Fibroblast of the conjunctiva (primary cell): ENCODE measurements around the gene LILRA2.
"Not testable (repeated sequence)": the region's sequence is repeated elsewhere in the genome, so short reads cannot be mapped to it uniquely, and the experiment has no call there.

ENCODE experiments used
- DNase-seq: peaks from one replicate; pipeline ENCODE4 v3.0.0-alpha.2; 2010; ENCODE audit warnings: low read depth

Gene LILRA2

GRCh38 chr19:54609356-54609791, 35.8 kb downstream of the LILRA2 start:
- DNase-seq: no peak

GRCh38 chr19:54612428-54612827, 38.8 kb downstream of the LILRA2 start:
- no peak for DNase-seq

GRCh38 chr19:54614726-54615125, 41.1 kb downstream of the LILRA2 start:
- DNase-seq: no peak

GRCh38 chr19:54616057-54616456, 42.5 kb downstream of the LILRA2 start:
- no peak for DNase-seq

- DNase-seq: no peak
Measured at GRCh38 chr19:54616821-54617560, 43.4 kb downstream of the LILRA2 start.

GRCh38 chr19:54620464-54620863, 46.9 kb downstream of the LILRA2 start:
- DNase-seq: no peak

DNA sequence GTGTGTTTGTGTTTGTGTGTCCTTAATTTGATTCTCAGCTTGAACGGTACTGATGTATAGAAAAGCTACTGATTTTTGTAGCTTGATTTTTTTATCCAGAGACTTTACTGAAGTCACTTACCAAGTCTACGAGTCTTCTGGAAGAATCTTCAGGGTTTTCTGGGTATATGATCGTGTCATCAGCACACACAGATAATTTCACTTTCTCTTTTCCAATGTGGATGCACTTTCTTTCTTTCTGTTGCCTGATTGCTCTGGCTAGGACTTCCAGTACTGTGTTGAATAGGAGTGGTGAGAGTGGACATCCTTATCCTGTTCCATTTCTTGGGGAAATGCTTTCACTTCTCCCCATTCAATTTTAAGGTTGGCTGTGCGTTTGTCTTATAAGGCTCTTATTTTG, 48.8 kb downstream of the LILRA2 start:
- DNase-seq: no peak

GRCh38 chr19:54624234-54624633, 50.6 kb downstream of the LILRA2 start:
- not testable (repeated sequence) for DNase-seq

DNA sequence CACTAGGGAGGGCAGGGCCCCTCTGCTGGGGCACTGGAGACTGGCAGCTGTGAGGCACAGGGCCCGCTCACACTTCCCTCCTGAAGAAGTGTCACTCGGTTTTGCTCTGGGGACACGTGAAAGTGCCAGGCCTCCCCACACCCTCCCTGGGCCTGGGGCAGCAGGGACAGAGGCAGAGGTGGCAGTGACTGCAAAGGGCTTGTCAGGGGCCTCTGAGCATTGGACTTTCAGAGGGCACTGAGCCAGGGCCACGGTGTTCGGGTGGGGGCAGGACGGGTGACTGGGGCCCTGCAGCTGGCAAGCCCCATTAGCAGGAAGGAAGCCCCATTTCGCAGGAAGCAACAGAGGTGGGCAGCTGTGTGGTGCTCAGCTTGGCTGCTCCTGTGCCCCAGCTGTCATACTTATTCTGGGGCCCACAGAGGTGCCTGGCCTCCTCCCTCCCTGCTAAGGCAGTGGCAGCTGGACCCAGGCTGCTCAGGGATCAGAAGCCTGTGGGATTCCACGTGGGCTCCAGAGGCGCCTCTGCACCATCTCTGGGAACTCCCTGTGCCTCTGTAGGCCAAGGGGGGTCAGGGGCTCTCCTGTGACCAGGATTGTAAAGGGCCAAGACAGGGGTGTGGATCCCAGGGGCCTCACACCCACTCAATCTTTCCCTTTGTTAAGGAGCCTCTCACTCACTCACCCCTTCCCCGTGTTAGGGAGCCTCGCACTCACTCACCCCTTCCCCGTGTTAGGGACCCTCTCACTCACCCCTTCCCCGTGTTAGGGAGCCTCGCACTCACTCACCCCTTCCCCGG, 51.5 kb downstream of the LILRA2 start:
- not testable (repeated sequence) for DNase-seq

GRCh38 chr19:54626757-54627156, 53.2 kb downstream of the LILRA2 start:
- no peak for DNase-seq

GRCh38 chr19:54627912-54628311, 54.3 kb downstream of the LILRA2 start:
- DNase-seq: not testable (repeated sequence)

DNA sequence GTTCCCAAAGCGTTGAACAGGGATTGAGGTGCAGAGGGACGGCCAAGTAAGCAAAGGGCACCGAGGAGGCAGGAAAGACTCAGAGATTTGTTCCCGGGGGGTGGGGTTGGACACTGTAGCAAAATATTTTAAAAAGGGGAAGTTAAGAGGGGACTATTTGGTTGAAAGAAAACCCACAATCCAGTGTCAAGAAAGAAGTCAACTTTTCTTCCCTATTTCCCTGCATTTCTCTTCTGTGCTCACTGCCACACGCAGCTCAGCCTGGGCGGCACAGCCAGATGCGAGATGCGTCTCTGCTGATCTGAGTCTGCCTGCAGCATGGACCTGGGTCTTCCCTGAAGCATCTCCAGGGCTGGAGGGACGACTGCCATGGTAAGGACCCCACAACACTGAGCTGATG, 56.7 kb downstream of the LILRA2 start, which contains the start of gene LILRB1:
LILRB1 (plus strand) TSS at position 223 of the 400 bp plus-strand sequence. CDS start 590 bp downstream, outside the sequence.
- not testable (repeated sequence) for DNase-seq

DNA sequence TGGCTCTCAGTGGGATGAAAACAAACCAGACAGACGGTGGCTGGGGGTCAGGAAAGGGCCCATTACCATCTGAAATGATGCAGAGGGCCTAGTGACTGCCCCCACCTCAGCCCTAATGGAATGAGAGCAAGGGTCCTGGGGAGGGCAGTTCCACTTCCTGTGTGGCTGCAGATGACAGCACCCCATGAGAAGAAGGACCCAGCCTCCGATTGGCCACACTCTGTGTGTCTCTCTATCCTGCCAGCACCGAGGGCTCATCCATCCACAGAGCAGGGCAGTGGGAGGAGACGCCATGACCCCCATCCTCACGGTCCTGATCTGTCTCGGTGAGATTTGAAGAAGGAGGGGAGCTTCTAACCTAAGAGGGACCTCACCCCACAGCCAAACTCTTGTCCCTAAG, 57.2 kb downstream of the LILRA2 start:
- no peak for DNase-seq

DNA sequence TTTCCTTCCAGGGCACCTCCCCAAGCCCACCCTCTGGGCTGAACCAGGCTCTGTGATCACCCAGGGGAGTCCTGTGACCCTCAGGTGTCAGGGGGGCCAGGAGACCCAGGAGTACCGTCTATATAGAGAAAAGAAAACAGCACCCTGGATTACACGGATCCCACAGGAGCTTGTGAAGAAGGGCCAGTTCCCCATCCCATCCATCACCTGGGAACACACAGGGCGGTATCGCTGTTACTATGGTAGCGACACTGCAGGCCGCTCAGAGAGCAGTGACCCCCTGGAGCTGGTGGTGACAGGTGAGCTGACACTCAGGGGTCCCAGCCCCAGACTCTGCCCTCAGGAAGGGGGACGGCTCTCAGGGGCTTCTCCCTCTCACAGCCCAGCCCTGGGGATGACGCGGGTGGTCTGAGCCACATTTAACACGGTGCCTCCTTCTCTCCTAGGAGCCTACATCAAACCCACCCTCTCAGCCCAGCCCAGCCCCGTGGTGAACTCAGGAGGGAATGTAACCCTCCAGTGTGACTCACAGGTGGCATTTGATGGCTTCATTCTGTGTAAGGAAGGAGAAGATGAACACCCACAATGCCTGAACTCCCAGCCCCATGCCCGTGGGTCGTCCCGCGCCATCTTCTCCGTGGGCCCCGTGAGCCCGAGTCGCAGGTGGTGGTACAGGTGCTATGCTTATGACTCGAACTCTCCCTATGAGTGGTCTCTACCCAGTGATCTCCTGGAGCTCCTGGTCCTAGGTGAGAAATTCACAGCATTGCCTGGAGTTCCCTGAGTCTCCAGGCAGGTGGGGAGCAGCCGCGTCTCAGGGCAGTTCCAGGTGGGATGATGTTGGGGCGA, 58.1 kb downstream of the LILRA2 start:
- DNase-seq: not testable (repeated sequence)

- DNase-seq: not testable (repeated sequence)
Measured at GRCh38 chr19:54632517-54632916, 58.9 kb downstream of the LILRA2 start.

GRCh38 chr19:54633401-54633800, 59.8 kb downstream of the LILRA2 start:
- DNase-seq: no peak

DNA sequence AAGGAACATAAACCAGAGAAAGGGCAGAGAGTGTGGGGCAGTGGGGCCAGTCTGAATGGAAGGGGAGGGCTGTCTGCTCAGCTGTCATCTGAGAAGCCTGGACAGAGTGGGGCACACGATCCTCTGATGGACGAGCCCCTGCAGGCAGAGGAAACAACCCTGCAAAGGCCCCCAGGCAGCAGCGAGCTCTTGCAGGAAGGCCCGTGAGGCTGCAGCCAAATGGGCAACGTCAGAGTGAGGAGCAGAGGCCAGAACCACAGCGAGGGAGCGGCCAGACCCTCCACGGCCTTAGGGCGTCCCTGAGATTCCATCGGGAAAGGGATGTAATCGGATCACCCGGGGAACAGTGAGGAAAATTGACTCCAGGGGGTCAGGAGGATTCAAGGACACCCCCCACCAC, 62.5 kb downstream of the LILRA2 start:
- DNase-seq: not testable (repeated sequence)

- no peak for DNase-seq
Measured at GRCh38 chr19:54638683-54639082, 65.1 kb downstream of the LILRA2 start.
